ENCODE data around the gene G6PC3. TPM values are rescaled to one million over a fixed set of nuclear protein-coding genes. Genes with fewer than 3 reads are reported as not detected.
A peak's percentile ranks its signal among the peaks of the same experiment; 100 is the strongest.

Gene G6PC3
- total RNA-seq, 1 experiment from 2014 or later, result 89.4 TPM

- H3K4me1 Mint-ChIP-seq (ENCODE audit: insufficient read depth, unreplicated experiment), result peaks cover under 1% of the 10 kb centered on the region
- BruUV-seq (replicated peaks), result no TSS peak
- no peaks in the 10 kb centered on the region for H3K27me3 Mint-ChIP-seq (ENCODE audit: insufficient read depth, unreplicated experiment)
- H3K27ac Mint-ChIP-seq (ENCODE audit: low read depth, unreplicated experiment), result no peak overlapping the region
- intact Hi-C loops (cut with micrococcal nuclease), result no loop called here
- peaks cover 70% of the 10 kb centered on the region for H3K36me3 Mint-ChIP-seq (ENCODE audit: insufficient read depth, unreplicated experiment)
- ChIA-PET POLR2A (interaction anchor here (0.6 kb wide), 1 partner anchor 81 kb away, joined by 3 read pairs; no protein-coding TSS in a partner anchor), CTCF (interaction anchor here (0.6 to 2.0 kb wide), 2 partner anchors 9 to 168 kb away, joined by 3 to 14 read pairs; no protein-coding TSS in a partner anchor)
- no peak overlapping the region for H3K4me3 Mint-ChIP-seq (ENCODE audit: unreplicated experiment)
- DNase-seq (ENCODE audit: unreplicated experiment), result no peak
- TF ChIP-seq CTCF (IDR thresholded peaks at IDR 0.05; ENCODE audit: unreplicated experiment), result no peak
- no peaks in the 10 kb centered on the region for H3K9me3 Mint-ChIP-seq (ENCODE audit: unreplicated experiment)
These were observed 21.1 kb upstream of the G6PC3 start for GRCh38 chr17:44049294-44050060.

DNA sequence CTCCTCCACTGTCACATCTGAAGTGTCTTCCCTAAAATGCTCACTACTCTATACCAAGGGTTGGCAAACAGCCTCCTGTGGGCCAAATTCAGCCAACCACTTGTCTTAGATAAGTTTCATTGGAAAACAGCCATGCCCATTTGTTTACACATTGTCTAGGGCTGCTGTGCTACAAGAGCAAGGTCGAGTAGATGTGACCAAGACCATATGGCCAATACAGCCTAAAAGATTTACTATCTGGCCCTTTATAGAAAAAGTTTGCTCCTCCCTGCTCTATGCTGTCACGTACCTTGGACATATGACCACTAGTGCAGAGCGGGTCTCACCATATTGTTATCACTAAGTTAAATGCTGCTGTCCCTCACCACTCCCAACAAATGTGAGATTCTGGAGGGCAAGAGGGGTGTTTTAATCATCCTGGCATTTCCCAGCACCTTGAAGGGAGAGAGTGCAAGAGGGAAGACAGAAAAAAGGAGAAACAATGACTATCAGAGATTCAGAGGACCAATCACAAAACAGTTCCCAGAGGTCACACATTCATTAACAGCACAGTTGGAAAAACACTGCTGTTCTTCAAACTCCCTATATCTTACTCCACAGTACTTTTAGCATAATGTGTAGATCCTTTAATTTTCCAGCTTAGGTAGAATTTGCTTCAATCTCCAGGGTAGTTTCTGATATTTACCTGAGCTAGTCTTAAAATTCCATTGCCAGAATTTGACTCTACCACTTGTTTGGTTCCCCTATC, 17.2 kb upstream of the G6PC3 start:
- Mint-ChIP-seq H3K9me3 (ENCODE audit: unreplicated experiment) (no peaks in the 10 kb centered on the region), H3K4me1 (ENCODE audit: insufficient read depth, unreplicated experiment) (no peaks in the 10 kb centered on the region), H3K27ac (ENCODE audit: low read depth, unreplicated experiment) (peak overlapping the region; percentile 65), H3K36me3 (ENCODE audit: insufficient read depth, unreplicated experiment) (peaks cover 82% of the 10 kb centered on the region), H3K4me3 (ENCODE audit: unreplicated experiment) (no peak overlapping the region), H3K27me3 (ENCODE audit: insufficient read depth, unreplicated experiment) (no peaks in the 10 kb centered on the region)
- TF ChIP-seq CTCF (IDR thresholded peaks at IDR 0.05; ENCODE audit: unreplicated experiment), result no peak
- CTCF ChIA-PET, result no interaction called here
- intact Hi-C loops (cut with micrococcal nuclease), result no loop called here
- POLR2A ChIA-PET, result interaction anchor here (0.6 kb wide), 1 partner anchor 447 kb away, joined by 3 read pairs; no protein-coding TSS in a partner anchor
- no TSS peak for BruUV-seq (replicated peaks)
- DNase-seq (ENCODE audit: unreplicated experiment), result no peak

DNA sequence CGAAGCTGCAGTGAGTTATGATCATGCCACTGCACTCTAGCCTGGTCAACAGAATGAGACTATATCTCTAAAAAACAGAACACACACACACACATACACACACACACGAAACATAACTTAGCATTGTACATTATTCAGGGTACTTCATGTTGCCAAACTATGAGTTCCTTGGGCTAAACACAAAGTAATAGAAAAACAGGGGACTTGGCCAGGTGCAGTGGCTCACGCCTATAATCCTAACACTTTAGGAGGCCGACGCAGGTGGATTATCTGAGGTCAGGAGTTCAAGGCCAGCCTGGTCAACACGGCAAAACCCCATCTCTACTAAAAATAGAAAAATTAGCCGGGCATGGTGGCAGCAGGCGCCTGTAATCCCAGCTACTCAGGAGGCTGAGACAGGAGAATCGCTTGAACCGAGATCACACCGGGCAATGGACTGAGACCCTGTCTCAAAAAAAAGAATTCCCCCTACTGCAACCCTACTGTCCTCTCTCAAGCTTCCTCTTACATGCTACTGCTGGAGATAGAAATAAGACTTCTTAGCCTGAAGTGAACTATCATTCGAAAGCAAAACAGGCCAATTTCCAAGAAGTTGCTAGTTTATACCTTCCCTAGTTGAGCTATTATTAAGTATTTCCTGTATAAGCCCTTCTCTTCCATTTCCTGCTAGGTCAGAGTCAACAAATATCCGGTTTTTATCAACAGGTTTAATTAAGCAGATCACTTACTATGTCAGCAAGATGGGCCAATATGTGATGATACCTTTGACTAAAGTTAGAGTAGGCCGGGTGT, 11.2 kb upstream of the G6PC3 start:
- no peak for DNase-seq (ENCODE audit: unreplicated experiment)
- no peaks in the 10 kb centered on the region for H3K27me3 Mint-ChIP-seq (ENCODE audit: insufficient read depth, unreplicated experiment)
- no peak overlapping the region for H3K4me3 Mint-ChIP-seq (ENCODE audit: unreplicated experiment)
- ChIA-PET CTCF (interaction anchor here (1.5 to 3.5 kb wide), 2 partner anchors 16 to 18 kb away, joined by 6 to 15 read pairs; no protein-coding TSS in a partner anchor), POLR2A (interaction anchor here (1.9 kb wide), 1 partner anchor 12 kb away, joined by 7 read pairs; no protein-coding TSS in a partner anchor)
- intact Hi-C loops (cut with micrococcal nuclease), result no loop called here
- BruUV-seq (replicated peaks), result no TSS peak
- TF ChIP-seq CTCF (IDR thresholded peaks at IDR 0.05; ENCODE audit: unreplicated experiment), result no peak
- peaks cover 12% of the 10 kb centered on the region for H3K4me1 Mint-ChIP-seq (ENCODE audit: insufficient read depth, unreplicated experiment)
- H3K9me3 Mint-ChIP-seq (ENCODE audit: unreplicated experiment), result no peaks in the 10 kb centered on the region
- peaks cover 89% of the 10 kb centered on the region for H3K36me3 Mint-ChIP-seq (ENCODE audit: insufficient read depth, unreplicated experiment)
- no peak overlapping the region for H3K27ac Mint-ChIP-seq (ENCODE audit: low read depth, unreplicated experiment)
